Mesenteric fat pad (tissue), 1 donor: ENCODE results near the gene CDKAL1. TPM values are rescaled to one million over a fixed set of nuclear protein-coding genes. Genes with fewer than 3 reads are reported as not detected.

ENCODE experiments used
- DNase-seq: peaks from one replicate; pipeline ENCODE4 v3.0.0-alpha.2; 2020; ENCODE audit warnings: low spot score
- total RNA-seq: library from RNA; stranded (reverse); fragmentation: NEBNext Ultra II Directional; extraction: Animal tissue kit (Norgen Biotek cat#: 25700); gene quantifications from one replicate; pipeline ENCODE4 v1.2.1, GENCODE V29; 2021
- donor health status: DM: yes; HTN: yes; CAD: no.

The CDKAL1 gene
- total RNA-seq, 1 donor from 2014 or later = 13.2 TPM

DNA sequence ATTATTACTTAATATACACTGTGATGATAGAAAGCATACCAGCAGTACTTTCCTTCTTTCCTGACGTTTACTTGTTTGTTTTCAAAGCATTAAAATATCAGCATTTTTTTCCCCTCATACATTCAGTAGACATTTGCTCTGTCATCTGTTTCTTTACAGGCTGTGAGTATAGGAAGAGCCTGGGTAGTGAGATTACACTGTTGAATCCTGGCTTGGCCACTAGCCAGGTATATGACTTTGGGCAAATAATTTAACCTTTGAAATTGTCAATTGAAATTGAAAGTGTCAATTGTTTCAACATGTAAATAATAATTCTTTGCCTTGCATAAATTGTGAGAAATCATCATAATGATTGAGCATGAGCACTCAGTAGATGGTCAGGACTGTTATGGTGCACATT is 336.2 kb downstream of the CDKAL1 start:
- DNase-seq = no peak

DNA sequence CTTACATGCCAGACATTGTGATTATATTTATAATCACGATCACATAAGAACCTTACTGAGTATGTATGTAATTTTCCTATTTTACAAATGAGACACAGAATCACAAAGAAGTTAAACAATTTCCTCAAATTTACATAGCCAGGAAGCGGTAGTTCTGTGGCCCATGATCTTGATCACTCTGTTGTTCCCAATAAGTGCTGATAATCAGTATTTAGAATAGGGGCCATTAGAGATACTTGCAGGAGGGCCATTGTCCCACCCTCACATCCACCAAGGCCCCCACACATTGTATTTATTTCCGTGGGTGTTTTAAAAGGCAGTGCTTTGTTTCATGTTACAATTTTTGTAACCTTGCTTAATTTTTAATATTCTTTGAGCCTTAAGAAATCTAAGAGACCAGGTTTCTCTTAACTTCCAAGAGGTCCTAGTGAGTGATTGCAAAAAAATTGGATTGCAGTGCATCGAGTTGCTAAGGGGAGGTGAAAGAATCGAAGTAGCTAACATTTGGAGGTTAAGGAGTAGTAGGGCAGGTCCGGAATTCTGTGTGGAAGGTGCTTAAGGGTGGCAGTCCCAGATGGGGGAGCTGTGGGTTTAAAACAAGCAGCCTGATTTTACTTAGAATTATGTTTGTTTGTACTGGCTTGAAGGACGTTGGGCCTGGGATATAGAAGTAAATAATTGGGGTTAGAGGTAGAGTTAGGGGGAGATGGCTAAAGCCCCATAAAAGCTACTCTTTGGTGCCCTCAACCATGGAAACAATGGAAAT is 339.4 kb downstream of the CDKAL1 start:
- DNase-seq = no peak

DNA sequence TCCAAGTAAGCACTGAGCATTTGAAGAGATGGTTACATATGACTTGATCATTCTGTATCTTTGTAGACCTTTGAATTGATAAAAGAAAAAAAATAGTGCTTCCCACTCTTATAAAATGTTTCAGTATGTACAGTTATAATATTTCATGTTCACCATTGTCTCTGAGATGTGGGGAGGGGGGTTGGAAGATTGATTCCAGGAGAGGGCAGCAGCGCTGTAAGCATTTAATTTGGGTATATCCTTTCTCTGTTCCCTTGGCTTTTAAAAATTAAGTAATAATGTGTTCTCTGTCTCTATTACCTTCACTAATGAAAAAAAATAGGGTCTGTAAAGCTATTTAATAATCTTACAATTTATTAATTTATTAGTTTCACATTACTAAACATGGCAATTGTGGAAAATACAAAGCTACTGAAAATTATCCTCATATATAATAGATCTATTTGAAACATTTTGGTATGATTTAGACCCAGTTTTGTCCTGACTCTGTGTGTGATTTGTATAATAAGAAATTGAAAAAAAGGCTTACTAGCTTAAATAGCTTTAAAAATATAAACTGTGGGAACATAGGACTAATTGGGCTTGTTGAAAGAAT is 341.2 kb downstream of the CDKAL1 start:
- no peak for DNase-seq

DNA sequence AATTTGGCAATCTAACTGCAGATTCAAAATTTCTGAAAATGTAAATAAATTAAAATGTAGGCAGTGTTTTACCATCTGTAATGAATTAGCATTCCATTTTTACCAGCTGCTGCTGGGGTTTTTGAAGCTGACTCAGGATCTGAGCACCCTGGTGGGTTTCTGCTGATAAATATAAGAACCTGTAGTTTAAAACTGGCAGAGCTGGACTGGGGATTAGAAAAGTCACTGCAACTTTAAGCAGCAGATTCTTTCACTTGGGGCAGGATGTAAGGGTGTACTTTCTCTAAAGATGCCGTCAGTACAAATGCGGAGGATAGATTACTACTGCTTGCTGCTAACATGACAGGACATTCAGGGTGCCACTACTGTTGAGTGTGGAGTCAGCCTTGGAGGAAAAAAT is 341.8 kb downstream of the CDKAL1 start:
- no peak for DNase-seq

DNA sequence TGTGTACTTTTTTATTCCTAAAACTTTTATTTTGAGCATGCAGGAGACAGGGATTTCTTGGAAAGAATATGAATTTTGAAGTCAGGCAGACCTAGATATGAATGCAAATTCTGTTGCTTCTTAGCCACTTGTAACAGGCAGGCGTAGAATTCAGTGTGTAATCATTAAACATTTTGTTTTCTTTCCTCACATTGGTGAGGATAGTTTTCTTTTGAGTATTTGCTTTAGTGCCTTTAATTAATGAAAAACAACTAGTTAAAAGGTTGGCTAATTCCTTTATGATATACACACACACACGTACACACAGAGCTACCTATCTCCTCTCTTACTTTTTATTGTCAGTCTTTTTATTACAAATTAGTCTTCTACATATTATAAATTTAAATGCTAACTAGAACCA is 342.3 kb downstream of the CDKAL1 start:
- no peak for DNase-seq

DNA sequence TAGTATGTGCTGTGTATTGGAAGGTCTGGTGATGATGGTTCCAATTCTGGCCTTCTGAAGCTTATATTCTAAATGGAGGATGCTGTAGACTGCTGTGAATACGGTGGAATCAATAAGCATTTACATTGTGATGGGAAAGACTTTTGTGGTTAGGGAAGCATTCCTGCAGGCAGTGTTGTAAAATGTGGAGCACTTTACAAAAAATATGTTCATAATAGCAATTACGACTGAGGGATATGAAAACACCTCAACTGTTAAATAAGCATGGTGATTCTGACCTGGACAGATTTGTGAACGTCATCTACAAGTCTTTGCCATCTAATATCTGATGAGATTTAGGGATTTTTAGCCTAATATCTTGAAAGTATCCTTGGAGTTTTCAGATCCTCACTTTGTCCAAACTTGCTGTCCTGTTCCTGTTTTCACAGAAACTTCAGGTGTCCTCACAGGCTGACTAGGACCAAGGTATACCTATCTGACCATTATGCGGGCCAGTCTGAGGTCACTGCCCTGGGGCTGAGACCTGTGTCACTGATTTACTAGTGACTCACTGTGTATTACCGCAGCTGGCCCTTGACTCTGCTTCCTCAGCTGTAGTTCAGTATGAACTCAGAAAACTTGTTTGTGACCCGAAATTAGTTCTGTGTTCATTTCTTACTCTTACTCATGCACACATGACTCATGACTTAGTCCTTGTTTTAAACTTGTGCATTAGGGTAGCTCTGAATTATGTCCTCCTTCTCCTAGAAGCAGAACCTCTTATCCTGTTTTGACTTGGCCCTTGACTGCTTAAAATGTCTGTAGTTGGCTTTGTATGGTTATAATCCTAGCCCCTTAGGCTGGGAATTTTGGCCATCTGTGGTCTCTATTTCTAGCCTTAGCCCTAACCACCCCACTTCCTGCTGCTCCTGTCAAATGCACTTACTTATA is 343.0 kb downstream of the CDKAL1 start:
- no peak for DNase-seq

DNA sequence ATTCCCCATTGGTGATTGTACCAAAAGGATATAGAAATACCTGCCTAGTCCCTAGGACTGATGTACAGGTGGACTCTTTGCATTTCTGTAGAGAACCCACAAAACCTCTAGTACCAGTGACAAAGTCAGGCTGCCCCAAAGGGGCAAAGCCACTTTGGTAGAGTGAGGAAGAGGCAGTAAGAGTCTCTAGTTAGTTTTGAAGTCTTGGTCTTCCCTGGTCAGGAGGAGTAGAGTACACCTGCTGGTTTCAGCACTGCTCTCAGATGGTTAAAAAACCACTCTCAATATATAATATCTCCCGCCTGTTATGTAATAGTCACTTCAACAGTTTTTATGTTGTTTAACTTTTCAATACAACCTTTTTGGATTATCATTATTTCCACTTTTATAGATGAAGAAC is 344.9 kb downstream of the CDKAL1 start:
- no peak for DNase-seq

DNA sequence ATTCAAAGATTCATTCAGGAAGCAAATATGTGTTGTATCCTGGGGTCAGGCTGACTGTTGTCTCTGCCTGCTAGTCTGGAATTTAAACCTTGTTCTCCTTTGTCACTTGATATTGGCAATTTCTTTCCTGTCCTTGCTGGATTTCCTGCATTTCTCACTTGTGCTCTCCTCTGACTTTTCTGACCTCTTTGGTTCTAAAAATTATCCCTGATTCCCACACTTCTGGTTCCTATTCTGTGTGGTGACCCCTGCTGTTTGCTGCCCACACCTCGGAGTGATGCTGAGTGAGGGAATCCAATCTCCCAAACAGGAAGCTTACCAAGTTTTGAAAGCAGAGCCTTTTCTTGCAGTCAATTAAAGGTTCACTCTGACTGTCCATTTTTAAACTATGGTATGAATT is 345.3 kb downstream of the CDKAL1 start:
- DNase-seq = no peak

DNA sequence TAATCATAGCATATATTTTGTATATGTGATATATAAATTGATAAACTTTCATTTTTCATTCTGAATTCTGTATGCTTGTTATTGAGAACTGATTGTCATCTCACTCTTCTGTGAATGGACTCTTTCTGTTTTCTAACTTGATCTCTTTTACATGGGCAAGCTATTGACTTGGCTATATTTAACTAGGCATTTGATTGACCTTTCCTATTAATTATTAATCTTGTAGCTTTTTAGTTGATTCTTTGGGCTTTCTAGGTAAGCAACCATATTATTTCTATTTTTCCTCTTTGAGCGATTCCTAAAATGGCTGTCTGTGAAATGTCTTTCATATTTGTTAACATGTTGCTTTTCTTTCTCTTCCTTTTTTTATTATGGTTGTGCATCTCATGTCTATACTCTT is 347.1 kb downstream of the CDKAL1 start:
- no peak for DNase-seq

DNA sequence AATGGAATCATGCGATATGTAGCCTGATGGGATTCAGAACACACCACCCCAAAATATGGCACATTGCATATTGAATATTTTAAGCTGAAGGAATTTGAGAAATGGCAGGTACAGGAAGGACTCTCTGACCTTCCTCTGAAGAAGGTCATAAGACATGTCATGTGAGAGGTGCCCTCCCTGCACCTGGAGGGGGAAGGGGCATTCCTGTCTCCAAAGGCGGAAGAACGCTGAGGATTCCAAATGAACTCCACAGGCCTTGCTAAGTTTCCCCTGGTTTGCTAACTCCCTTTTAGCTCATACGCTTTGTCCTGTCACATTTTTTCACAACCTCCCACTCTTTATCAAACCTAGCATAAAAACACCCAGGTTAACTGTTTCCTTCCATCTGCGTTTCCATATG is 347.8 kb downstream of the CDKAL1 start:
- DNase-seq = no peak

DNA sequence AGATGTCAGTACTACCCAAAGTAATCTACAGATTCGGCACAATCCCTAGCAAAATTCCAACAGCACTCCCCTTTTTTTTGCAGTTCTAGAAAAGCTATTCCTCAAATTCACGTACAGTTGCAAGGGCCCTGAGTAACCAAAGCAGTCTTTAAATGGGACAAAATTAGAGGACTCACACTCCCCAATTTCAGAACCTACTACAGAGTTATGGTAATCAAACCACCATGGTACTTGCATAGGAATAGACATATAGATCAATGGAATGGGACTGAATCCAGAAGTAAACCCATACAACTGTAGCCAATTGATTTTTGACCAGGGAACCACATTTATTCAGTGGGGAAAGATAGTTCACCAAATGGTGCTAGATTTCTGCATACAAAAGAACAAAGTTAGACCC is 350.8 kb downstream of the CDKAL1 start:
- no peak for DNase-seq

DNA sequence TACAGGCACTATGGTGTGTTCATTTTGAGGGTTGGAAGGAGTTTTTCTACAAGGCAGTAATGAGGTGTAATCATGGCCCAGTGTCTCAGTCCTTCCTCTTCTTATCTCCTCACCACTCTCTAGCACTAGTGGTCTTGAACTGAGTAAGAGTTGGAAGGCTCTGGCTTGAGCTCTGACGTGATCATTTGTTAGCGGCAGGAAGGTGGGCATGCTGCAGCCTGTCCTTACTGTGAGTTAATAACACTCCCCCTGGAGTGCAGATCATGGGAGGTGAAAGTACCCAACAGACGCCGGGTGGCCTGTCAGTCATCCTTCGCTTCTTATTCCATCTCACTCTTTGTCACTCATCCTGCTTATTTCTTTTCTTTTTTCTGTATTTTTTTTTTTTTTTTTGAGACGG is 356.9 kb downstream of the CDKAL1 start:
- no peak for DNase-seq

DNA sequence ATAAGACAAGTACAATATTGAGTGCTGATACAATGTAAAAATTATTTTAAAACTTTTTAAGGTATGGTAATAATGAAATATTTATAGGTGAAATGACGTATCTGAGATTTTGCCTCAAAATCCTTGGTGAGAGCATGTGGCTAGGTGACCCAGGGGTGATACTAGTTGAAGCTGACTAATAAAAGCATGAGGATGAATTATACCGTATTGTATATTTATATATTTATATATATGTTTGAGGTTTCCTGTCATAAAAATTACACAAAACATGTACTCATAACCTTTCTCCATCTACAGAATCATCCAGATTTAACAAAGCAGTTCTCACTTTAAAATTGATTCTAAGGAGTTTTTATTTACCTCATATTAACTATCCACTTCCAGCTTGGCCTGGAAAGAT is 358.1 kb downstream of the CDKAL1 start:
- no peak for DNase-seq

DNA sequence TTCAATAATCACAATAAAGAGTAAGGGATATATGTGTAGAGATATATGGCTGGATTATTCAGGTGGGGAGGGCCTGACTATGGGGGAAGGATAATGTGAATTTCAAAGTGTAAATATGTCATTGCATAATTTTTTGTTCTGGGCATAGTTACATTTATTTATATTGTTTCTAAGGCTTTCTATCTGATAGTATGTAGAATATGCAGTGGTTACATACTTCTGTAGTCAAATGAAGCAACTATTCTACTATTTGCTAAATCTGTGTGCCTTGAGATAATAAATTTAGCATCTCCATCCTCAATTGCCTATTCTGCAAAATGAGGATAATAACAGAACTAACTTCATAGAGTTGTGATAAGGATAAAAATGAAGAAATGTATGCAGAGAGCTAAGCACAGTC is 359.2 kb downstream of the CDKAL1 start:
- no peak for DNase-seq

DNA sequence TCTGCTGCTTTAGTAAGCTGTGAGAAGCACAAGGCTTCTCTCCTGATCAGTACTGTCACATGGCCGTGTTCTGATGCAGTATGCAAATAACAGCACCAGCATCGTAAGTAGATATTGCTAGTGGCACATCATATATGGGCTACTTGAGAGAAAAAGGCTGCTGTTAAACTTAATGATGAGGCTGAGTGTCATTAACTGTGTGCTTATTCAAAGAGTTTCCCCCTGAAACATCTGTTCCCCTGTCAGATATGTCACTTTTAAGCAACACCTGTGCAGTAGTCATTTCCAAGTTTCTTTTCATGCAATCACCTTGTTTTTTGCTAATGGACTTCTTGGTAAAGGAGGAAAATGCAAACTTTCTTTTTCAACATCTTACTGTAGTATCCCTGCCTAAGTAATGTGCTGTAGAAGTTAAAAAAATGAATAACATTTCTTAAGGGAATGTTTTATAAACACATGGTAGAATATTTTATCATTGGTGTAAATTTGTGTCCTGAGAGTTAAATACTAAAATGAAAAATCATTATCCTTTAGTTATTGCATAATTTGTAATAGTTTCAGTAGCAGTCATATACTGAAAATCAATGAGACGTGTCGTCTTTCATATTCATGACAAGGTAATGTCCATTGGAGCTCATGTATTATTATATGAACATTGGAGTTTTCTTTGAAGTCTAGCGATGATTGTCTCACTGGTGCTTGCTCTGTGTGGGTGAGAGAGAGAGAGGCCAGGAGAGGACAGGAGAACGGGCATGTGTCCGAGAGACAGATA is 366.3 kb downstream of the CDKAL1 start:
- no peak for DNase-seq

DNA sequence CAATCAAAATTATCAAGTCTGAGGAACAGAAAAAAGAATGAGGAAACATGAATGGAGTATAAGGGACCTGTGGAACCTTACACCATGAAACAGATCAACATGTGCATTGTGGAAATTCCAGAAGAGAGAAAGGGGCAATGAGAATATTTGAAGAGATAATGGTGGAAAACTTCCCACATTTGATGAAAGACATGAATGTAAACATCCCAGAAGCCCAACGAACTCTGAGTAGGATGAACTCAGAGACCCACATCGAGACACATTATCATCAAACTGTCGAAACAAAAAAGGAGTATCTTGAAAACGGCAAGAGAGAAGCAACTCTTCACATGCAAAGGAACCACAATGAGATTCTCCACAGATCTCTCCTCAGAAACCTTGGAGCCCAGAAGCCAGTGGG is 371.1 kb downstream of the CDKAL1 start:
- DNase-seq = no peak

DNA sequence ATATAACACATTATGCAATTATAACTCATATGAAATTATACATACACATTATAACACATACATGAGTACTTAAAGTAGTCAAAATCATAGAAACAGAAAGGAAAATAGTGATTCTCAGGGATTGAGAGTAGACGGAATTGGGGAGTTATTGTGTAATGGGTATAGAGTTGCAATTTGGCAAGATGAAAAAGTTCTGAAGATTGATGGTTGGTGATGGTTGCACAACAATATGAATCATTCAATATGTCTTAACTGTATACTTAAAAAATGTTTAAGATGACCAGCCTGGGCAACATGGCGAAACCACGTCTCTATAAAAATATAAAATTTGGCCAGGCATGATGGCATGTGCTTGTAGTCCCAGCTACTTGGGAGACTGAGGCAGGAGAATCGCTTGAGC is 372.7 kb downstream of the CDKAL1 start:
- DNase-seq = no peak

DNA sequence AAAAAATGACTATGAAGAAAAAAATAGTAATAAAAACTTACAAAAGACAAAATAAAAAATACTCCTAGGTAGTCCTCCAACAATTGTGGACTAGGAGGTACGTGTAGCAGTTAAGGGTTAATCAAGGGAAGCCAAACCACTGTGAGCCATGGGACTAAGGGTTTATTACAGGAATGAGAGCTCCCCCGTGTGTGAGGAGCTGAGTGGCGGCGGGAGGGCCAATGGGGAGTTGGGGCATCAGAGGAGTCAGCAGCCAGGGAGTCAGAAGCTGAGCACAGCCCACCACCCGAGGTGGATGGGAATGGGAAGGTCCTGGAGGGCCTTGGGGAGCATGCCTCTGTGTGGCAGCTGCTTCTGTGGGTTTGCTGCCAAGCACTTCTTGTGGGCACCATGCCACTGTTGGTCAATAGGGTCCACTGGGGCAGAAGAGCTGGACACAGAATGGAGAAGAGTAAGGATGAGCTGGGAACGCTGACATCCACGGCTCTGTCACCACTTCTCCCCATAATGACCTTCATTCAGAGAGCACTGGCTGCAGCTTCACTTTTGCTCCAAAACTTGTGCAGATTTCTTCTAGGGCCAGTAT is 373.3 kb downstream of the CDKAL1 start:
- no peak for DNase-seq

DNA sequence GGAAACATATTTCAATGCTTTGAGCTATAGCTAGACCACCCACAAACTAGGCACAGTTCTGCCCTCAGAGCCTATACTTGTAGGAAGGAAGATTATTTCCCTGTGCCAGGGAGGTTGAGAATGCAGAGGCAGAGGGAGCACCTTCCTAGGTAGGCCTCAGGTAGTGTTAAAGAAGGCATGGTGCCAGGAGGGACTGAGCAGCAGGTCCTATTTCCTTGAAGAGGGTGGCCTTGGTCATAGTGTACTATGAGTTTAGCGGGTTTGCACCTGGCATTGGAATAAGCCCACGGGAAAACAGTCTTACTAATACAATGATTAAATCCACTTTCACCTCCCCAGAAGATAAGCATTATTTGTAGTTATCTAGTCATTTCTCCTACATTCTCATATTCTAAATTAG is 375.4 kb downstream of the CDKAL1 start:
- no peak for DNase-seq

DNA sequence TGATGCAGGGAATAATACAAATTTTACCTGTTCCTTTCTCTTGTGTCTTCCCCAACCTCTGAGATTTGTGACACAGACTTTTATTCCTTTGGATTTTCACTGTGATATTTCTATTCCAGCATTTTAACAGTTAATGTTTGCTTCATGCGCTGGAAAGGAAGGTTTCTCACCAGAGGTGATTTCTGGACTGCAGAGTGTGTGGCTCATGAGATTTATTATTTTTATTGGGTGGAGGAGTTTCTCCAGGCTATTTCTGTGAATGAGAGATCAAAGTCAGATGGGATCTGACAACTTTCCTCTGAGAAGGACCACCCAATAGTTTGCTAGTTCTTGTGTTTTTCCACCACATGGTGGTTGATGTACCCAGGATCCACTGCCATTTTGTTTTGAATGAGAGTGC is 377.5 kb downstream of the CDKAL1 start:
- DNase-seq = no peak

DNA sequence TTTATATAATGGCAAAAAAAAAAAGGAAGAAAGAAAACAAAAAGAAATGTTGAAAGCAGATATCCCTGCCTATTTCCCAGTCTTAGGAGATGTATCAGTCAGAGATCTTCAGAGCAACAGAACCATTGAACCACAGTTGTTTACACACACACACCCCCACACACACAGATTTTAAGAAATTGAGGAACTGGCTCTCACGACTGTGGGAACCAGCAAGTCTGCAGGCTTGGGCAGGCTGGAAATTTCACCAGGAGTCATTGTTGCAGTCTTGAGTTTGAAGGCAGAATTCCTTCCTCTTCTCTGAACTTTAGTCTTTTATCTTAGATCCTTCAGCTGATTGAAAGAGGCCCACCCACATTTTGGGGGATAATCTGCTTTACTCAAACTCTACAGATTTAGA is 380.9 kb downstream of the CDKAL1 start:
- DNase-seq = no peak
